Right ventricle myocardium inferior (tissue), 1 donor: ENCODE data around the gene HOXD4. TPM values are rescaled to one million over a fixed set of nuclear protein-coding genes. Genes with fewer than 3 reads are reported as not detected.

Experiments used
- ATAC-seq: fragments of 200-7000 bp; cut with Tn5 transposase; one replicate; pipeline ENCODE4 v1.9.1; 2020; ENCODE audit warnings: mild to moderate bottlenecking, moderate library complexity
- DNase-seq: peaks from one replicate; pipeline ENCODE4 v3.0.0; 2021; ENCODE audit errors: missing footprints
- intact Hi-C: fragments of 100-400 bp; cut with DNase I; formaldehyde crosslinking; loops from one replicate; pipeline ENCODE4 v1.11.0; 2022
- total RNA-seq: library from RNA; stranded (reverse); fragmentation: NEBNext Ultra II Directional; extraction: Animal tissue kit (Norgen Biotek cat#: 25700); gene quantifications from one replicate; pipeline ENCODE4 v1.2.1, GENCODE V29; 2021
- donor health status: DM: no; HTN: yes; CAD: no; lungs with severe emphysema.

Gene HOXD4
- total RNA-seq, 1 donor from 2014 or later = not detected

GRCh38 chr2:176161825-176162626 lies 10.7 kb downstream of the HOXD4 start:
- DNase-seq = no peak
- no peak for ATAC-seq
- intact Hi-C loops = no loop called here

DNA sequence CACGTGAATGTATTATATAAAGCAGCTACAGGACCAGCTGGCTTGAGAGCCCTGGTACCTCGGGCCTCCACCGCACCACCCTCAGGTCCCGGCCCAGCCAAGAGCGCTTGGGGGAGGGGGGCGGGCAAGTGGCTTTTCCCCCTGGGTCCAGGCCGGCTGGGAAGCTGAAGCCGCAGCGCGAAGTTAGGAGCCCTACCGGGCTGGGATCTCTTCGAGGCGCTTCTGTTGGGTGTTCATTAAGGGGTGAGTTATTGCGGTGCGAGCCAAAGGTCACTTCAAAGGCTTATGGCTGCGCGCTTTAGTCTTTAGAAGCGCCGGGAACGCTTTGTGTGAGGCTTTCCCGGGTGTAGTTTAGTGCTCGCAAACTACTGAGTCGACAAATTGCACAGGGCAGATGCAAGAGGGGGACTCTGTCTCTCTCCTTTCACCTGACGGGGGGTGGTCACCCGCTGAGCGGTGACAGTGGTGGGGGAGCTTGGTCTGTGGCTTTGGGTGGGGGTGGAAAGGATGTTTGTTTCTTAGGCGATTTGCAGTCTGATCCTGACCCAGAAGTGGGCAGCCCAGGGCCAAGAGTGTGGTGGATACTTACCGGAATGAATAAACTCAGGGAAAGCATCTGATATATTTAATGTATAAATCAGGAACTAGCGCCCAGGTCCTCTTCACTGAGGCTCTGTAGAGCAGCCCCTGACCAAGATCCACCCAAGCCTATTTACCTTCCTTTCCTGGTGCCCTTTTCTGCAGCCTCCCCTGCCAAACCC lies 11.7 kb downstream of the HOXD4 start:
- ATAC-seq (no peak), DNase-seq (no peak)
- intact Hi-C loops = no loop called here

GRCh38 chr2:176163672-176164056 lies 12.3 kb downstream of the HOXD4 start:
- ATAC-seq = no peak
- intact Hi-C loops = no loop called here
- DNase-seq = no peak

GRCh38 chr2:176164201-176164600 lies 12.9 kb downstream of the HOXD4 start:
- ATAC-seq (no peak), DNase-seq (no peak)
- intact Hi-C loops = no loop called here

DNA sequence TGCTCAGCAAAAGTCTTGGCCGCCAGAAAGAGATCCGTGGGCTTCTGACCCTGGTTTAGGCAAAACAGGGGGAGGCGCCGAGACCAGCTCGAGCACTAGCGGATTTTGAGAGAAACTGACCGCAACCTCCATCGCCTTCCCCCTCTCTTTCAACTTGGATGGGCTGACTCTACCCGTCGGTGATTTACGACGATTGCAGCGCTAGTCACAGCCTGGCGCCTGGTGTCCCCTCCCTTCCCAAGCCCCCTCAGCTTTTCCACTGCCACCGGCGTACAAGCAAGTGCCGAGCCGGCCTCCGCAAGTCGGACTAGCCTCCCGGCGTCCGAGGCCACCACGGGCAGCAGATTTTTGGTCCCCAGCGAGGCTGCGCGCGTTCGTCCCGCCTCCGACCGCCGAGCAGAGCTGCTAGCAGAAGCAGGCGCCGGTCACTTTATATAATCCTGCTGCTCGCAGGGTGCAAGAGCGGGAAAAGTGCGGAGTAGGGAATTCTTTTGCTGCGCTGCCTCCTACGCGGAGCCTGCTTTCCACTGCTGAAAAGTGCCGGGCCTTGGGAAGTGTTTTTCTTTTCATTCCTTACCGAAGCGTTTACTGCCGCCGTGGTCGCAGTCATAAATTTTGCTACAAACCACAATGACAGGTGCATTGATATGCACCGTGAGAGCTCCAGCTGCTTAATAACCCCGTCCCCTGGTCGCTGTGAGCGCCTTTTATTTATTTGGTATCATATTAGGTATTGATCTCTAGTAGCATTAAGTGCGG lies 13.4 kb downstream of the HOXD4 start:
- DNase-seq = no peak
- intact Hi-C loops = no loop called here
- no peak for ATAC-seq

GRCh38 chr2:176165370-176166050 lies 14.2 kb downstream of the HOXD4 start:
- intact Hi-C loops = no loop called here
- DNase-seq (no peak), ATAC-seq (no peak)

DNA sequence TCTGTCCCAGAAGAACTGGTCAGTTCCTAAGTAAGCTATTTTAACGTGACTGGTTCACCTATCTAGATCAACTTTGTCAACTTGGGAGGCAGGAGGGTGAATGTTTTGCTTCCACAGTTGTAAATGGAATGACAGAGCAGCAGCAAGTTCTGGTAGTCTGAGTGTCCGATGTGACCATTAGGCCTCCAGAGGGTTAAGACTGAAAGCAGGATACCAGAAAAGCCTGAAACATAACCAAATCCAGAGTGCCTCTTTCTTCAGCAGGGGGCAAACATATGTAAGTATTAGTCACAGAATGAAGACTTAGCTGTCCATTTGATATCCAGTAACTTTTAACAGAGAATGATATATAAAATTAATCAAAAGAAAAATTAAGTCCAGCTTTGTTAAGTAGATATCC lies 14.9 kb downstream of the HOXD4 start:
- DNase-seq = no peak
- intact Hi-C loops = no loop called here
- ATAC-seq = no peak

- intact Hi-C loops = no loop called here
- DNase-seq = no peak
- no peak for ATAC-seq
These were observed 16.0 kb downstream of the HOXD4 start for GRCh38 chr2:176167398-176167797.

DNA sequence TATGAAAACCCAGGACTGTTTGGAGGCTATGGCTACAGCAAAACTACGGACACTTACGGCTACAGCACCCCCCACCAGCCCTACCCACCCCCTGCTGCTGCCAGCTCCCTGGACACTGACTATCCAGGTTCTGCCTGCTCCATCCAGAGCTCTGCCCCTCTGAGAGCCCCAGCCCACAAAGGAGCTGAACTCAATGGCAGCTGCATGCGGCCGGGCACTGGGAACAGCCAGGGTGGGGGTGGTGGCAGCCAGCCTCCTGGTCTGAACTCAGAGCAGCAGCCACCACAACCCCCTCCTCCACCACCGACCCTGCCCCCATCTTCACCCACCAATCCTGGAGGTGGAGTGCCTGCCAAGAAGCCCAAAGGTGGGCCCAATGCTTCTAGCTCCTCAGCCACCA lies 17.8 kb downstream of the HOXD4 start:
- ATAC-seq (no peak), DNase-seq (no peak)
- intact Hi-C loops = no loop called here

DNA sequence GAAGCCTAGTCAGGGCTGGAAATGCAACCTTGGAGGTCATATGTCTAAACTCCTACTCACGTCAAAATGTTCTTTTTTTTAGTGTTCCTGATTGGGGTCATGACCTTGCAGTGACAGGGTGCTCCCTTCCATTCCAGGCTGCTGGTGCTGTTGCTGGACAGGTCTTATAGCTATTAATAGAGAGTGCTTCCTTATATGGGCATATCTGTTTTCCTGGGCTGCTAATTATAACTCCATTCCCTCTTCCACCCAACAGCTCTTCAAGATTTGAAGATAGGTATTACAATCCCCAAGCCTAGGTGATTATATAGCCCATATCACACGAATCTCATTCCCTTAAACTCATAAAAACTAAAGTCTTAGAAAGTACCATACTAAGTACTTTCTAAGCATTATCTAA lies 18.4 kb downstream of the HOXD4 start:
- DNase-seq (no peak), ATAC-seq (no peak)
- intact Hi-C loops = no loop called here

- intact Hi-C loops = no loop called here
- ATAC-seq (peak; percentile 8), DNase-seq (no peak)
These were observed 19.4 kb downstream of the HOXD4 start for GRCh38 chr2:176170602-176171305.

GRCh38 chr2:176171351-176172006 lies 20.1 kb downstream of the HOXD4 start:
- no peak for ATAC-seq
- DNase-seq = no peak
- intact Hi-C loops = no loop called here

DNA sequence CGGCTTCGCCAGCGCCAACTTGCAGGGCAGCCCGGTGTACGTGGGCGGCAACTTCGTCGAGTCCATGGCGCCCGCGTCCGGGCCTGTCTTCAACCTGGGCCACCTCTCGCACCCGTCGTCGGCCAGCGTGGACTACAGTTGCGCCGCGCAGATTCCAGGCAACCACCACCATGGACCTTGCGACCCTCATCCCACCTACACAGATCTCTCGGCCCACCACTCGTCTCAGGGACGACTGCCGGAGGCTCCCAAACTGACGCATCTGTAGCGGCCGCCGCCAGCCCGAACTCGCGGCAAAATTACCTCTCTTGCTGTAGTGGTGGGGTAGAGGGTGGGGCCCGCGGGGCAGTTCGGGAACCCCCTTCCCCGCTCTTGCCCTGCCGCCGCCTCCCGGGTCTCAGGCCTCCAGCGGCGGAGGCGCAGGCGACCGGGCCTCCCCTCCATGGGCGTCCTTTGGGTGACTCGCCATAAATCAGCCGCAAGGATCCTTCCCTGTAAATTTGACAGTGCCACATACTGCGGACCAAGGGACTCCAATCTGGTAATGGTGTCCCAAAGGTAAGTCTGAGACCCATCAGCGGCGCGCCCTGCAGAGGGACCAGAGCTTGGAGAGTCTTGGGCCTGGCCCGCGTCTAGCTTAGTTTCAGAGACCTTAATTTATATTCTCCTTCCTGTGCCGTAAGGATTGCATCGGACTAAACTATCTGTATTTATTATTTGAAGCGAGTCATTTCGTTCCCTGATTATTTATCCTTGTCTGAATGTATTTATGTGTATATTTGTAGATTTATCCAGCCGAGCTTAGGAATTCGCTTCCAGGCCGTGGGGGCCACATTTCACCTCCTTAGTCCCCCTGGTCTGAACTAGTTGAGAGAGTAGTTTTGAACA lies 20.9 kb downstream of the HOXD4 start:
- ATAC-seq (no peak), DNase-seq (no peak)
- intact Hi-C loops = no loop called here

GRCh38 chr2:176172895-176173566 lies 21.7 kb downstream of the HOXD4 start:
- no peak for DNase-seq
- intact Hi-C loops = no loop called here
- ATAC-seq = no peak

- DNase-seq = no peak
- no peak for ATAC-seq
- intact Hi-C loops = no loop called here
These were observed 22.4 kb downstream of the HOXD4 start for GRCh38 chr2:176173567-176174381.

DNA sequence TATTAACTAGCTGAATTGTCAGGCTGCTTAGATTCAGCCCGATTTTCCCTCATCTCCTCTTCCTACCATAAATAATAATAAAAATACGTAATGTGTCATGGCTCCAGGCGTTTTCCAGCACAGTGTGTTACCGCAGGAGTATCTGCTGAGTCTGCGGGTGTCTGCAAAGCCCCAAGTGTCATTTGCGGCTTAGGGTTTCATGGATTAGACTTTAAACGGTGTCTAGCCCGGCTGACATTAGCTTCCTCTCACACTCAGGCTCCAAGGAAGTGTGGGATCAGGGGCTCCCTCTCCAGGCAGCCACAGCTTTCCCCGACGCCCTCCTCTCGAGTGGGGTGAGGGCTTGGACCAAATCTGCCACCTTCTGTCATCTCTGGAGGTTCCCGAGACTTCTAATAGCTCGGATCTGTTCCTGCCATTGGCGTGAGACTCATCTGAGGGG lies 23.1 kb downstream of the HOXD4 start:
- intact Hi-C loops = no loop called here
- ATAC-seq (no peak), DNase-seq (no peak)
